Stimulated activated naive CD8-positive, alpha-beta T cell treated with anti-CD3 and anti-CD28 coated beads, Interleukin-15, amount 100 ng/mL, for 72 hours (primary cell): Measurements from ENCODE around the gene CRY2.

Experiments used
- ATAC-seq: fragments of 150-1000 bp; cut with Tn5 transposase; 2 replicates; pipeline ENCODE4 v1.10.0; 2021; ENCODE audit warnings: mild to moderate bottlenecking, moderate library complexity
- DNase-seq, 2 donors: peaks; one replicate each; pipeline ENCODE4 v3.0.0; 2021 to 2022
- H3K27ac Mint-ChIP-seq, 2 donors: one replicate each; pipeline ENCODE4 v1.8.0; 2022; ENCODE audit warnings: mild to moderate bottlenecking in 2 of 2, mixed read lengths in 2 of 2, moderate library complexity in 2 of 2
- H3K27me3 Mint-ChIP-seq: one replicate; pipeline ENCODE4 v1.8.0; 2022; ENCODE audit warnings: mixed read lengths
- H3K4me1 Mint-ChIP-seq: one replicate; pipeline ENCODE4 v1.8.0; 2022; ENCODE audit warnings: mild to moderate bottlenecking, mixed read lengths
- H3K4me3 Mint-ChIP-seq, 2 donors: one replicate each; pipeline ENCODE4 v1.8.0; 2022; ENCODE audit warnings: mild to moderate bottlenecking in 2 of 2, mixed read lengths in 2 of 2, moderate library complexity in 1 of 2
- H3K9me3 Mint-ChIP-seq, 2 donors: one replicate each; pipeline ENCODE4 v1.8.0; 2022; ENCODE audit warnings: mixed read lengths in 2 of 2

CRY2 gene

GRCh38 chr11:45853332-45854219 lies 6.3 kb downstream of the CRY2 start:
- peaks cover 39% of the 10 kb centered on the region for H3K4me1 Mint-ChIP-seq
- DNase-seq = no peak
- H3K27ac Mint-ChIP-seq = no peak overlapping the region

GRCh38 chr11:45855308-45855707 lies 8.0 kb downstream of the CRY2 start:
- H3K4me3 Mint-ChIP-seq = no peak overlapping the region
- ATAC-seq = no peak
- H3K4me1 Mint-ChIP-seq = peaks cover 22% of the 10 kb centered on the region
- DNase-seq = no peak
- no peak overlapping the region for H3K27ac Mint-ChIP-seq
- H3K27me3 Mint-ChIP-seq = no peaks in the 10 kb centered on the region
- H3K9me3 Mint-ChIP-seq = no peaks in the 10 kb centered on the region

More at GRCh38 chr11:45853332-45854219, 6.3 kb downstream of the CRY2 start:
- Mint-ChIP-seq H3K4me3 (no peak overlapping the region), H3K27me3 (no peaks in the 10 kb centered on the region), H3K9me3 (no peaks in the 10 kb centered on the region)
- no peak for ATAC-seq

- DNase-seq = no peak
- no peak for ATAC-seq
- no peak overlapping the region for H3K4me3 Mint-ChIP-seq
- H3K4me1 Mint-ChIP-seq = peaks cover 15% of the 10 kb centered on the region
- H3K27me3 Mint-ChIP-seq = no peaks in the 10 kb centered on the region
- no peak overlapping the region for H3K27ac Mint-ChIP-seq
- H3K9me3 Mint-ChIP-seq = no peaks in the 10 kb centered on the region
Measured at GRCh38 chr11:45856044-45856468, 8.8 kb downstream of the CRY2 start.

GRCh38 chr11:45857961-45858474 lies 10.7 kb downstream of the CRY2 start:
- ATAC-seq (no peak), DNase-seq (no peak)
- Mint-ChIP-seq H3K27me3 (no peaks in the 10 kb centered on the region), H3K27ac (no peak overlapping the region), H3K9me3 (no peaks in the 10 kb centered on the region), H3K4me1 (no peaks in the 10 kb centered on the region), H3K4me3 (no peak overlapping the region)

GRCh38 chr11:45858751-45859398 lies 11.6 kb downstream of the CRY2 start:
- no peak for ATAC-seq
- no peak for DNase-seq
- H3K9me3 Mint-ChIP-seq = no peaks in the 10 kb centered on the region
- H3K4me1 Mint-ChIP-seq = no peaks in the 10 kb centered on the region
- H3K27me3 Mint-ChIP-seq = no peaks in the 10 kb centered on the region
- H3K4me3 Mint-ChIP-seq = no peak overlapping the region
- H3K27ac Mint-ChIP-seq = no peak overlapping the region

- no peak for ATAC-seq
- no peaks in the 10 kb centered on the region for H3K9me3 Mint-ChIP-seq
- no peak overlapping the region for H3K4me3 Mint-ChIP-seq
- H3K27me3 Mint-ChIP-seq = no peaks in the 10 kb centered on the region
- DNase-seq = no peak
- no peaks in the 10 kb centered on the region for H3K4me1 Mint-ChIP-seq
- no peak overlapping the region for H3K27ac Mint-ChIP-seq
Measured at GRCh38 chr11:45859661-45860140, 12.4 kb downstream of the CRY2 start.

- Mint-ChIP-seq H3K27me3 (no peaks in the 10 kb centered on the region), H3K4me3 (no peak overlapping the region), H3K27ac (no peak overlapping the region), H3K4me1 (no peaks in the 10 kb centered on the region), H3K9me3 (no peaks in the 10 kb centered on the region)
- ATAC-seq (no peak), DNase-seq (no peak)
Measured at GRCh38 chr11:45860348-45860747, 13.1 kb downstream of the CRY2 start.

- DNase-seq = no peak
- no peaks in the 10 kb centered on the region for H3K27me3 Mint-ChIP-seq
- H3K4me3 Mint-ChIP-seq = no peak overlapping the region
- no peaks in the 10 kb centered on the region for H3K4me1 Mint-ChIP-seq
- H3K27ac Mint-ChIP-seq = no peak overlapping the region
- ATAC-seq = no peak
- no peaks in the 10 kb centered on the region for H3K9me3 Mint-ChIP-seq
Measured at GRCh38 chr11:45860764-45861510, 13.7 kb downstream of the CRY2 start.

GRCh38 chr11:45864041-45864440 lies 16.8 kb downstream of the CRY2 start:
- Mint-ChIP-seq H3K4me1 (no peaks in the 10 kb centered on the region), H3K27me3 (no peaks in the 10 kb centered on the region), H3K4me3 (no peak overlapping the region), H3K9me3 (no peaks in the 10 kb centered on the region), H3K27ac (no peak overlapping the region)
- ATAC-seq (no peak), DNase-seq (no peak)

- no peak for ATAC-seq
- no peaks in the 10 kb centered on the region for H3K27me3 Mint-ChIP-seq
Measured at GRCh38 chr11:45869551-45869950, 22.3 kb downstream of the CRY2 start.

GRCh38 chr11:45870706-45871105 lies 23.4 kb downstream of the CRY2 start:
- DNase-seq (no peak), ATAC-seq (no peak)
- Mint-ChIP-seq H3K4me3 (no peak overlapping the region), H3K27me3 (no peaks in the 10 kb centered on the region), H3K4me1 (no peaks in the 10 kb centered on the region), H3K9me3 (no peaks in the 10 kb centered on the region), H3K27ac (no peak overlapping the region)

More at GRCh38 chr11:45869551-45869950, 22.3 kb downstream of the CRY2 start:
- DNase-seq = no peak
- no peaks in the 10 kb centered on the region for H3K4me1 Mint-ChIP-seq
- H3K9me3 Mint-ChIP-seq = no peaks in the 10 kb centered on the region
- no peak overlapping the region for H3K4me3 Mint-ChIP-seq
- H3K27ac Mint-ChIP-seq = no peak overlapping the region

GRCh38 chr11:45871638-45872037 lies 24.4 kb downstream of the CRY2 start:
- no peak for ATAC-seq
- no peaks in the 10 kb centered on the region for H3K4me1 Mint-ChIP-seq
- DNase-seq = no peak

GRCh38 chr11:45872651-45873356 lies 25.5 kb downstream of the CRY2 start:
- Mint-ChIP-seq H3K27me3 (no peaks in the 10 kb centered on the region), H3K9me3 (no peaks in the 10 kb centered on the region), H3K27ac (no peak overlapping the region), H3K4me1 (no peaks in the 10 kb centered on the region), H3K4me3 (no peak overlapping the region)
- ATAC-seq (peak; percentile 83), DNase-seq (peak; percentile 25 to 42)

More at GRCh38 chr11:45871638-45872037, 24.4 kb downstream of the CRY2 start:
- H3K9me3 Mint-ChIP-seq = no peaks in the 10 kb centered on the region
- no peak overlapping the region for H3K4me3 Mint-ChIP-seq
- H3K27ac Mint-ChIP-seq = no peak overlapping the region
- H3K27me3 Mint-ChIP-seq = no peaks in the 10 kb centered on the region

GRCh38 chr11:45876401-45876800 lies 29.1 kb downstream of the CRY2 start:
- Mint-ChIP-seq H3K4me3 (no peak overlapping the region), H3K4me1 (no peaks in the 10 kb centered on the region), H3K27ac (no peak overlapping the region), H3K27me3 (no peaks in the 10 kb centered on the region), H3K9me3 (no peaks in the 10 kb centered on the region)
- no peak for DNase-seq
- no peak for ATAC-seq

GRCh38 chr11:45877221-45877620 lies 29.9 kb downstream of the CRY2 start:
- Mint-ChIP-seq H3K4me1 (no peaks in the 10 kb centered on the region), H3K27ac (no peak overlapping the region), H3K9me3 (no peaks in the 10 kb centered on the region), H3K4me3 (no peak overlapping the region), H3K27me3 (no peaks in the 10 kb centered on the region)
- DNase-seq = no peak
- ATAC-seq = no peak
